WTC11 (cell line): ENCODE data around the gene MEGF9. TPM values are rescaled to one million over a fixed set of nuclear protein-coding genes. Genes with fewer than 3 reads are reported as not detected.

Experiments
- ATAC-seq: fragments of 200-7000 bp; cut with Tn5 transposase; 2 replicates; pipeline ENCODE4 v1.10.0; 2021; ENCODE audit warnings: mild to moderate bottlenecking, moderate library complexity
- CTCF ChIA-PET: fragments of 300-600 bp; sonication (Branson Sonifier 250); formaldehyde crosslinking; loops from one replicate; lab custom pipeline; 2021; ENCODE audit warnings: antibody characterized with exemption; lab: Charles Lee
- POLR2A ChIA-PET: fragments of 350-600 bp; sonication (Branson Sonifier 250); formaldehyde crosslinking; loops from one replicate; lab custom pipeline; 2021; ENCODE audit warnings: antibody characterized with exemption; lab: Charles Lee
- DNase-seq: peaks from one replicate; pipeline ENCODE4 v3.0.0; 2021; ENCODE audit warnings: low spot score
- H3K27ac Mint-ChIP-seq: 2 replicates; pipeline ENCODE4 v1.8.0; 2021; ENCODE audit warnings: mixed read lengths
- H3K27me3 Mint-ChIP-seq: 2 replicates; pipeline ENCODE4 v1.8.0; 2021; ENCODE audit warnings: low read depth, mild to moderate bottlenecking, moderate library complexity, mixed read lengths
- H3K36me3 Mint-ChIP-seq: 2 replicates; pipeline ENCODE4 v1.8.0; 2021; ENCODE audit warnings: mixed read lengths
- H3K4me1 Mint-ChIP-seq: 2 replicates; pipeline ENCODE4 v1.8.0; 2022; ENCODE audit warnings: mixed read lengths
- H3K4me3 Mint-ChIP-seq: 2 replicates; pipeline ENCODE4 v1.8.0; 2021; ENCODE audit warnings: mild to moderate bottlenecking, moderate library complexity, mixed read lengths
- H3K9me3 Mint-ChIP-seq: 2 replicates; pipeline ENCODE4 v1.8.0; 2021; ENCODE audit warnings: mixed read lengths
- ARID4B ChIP-seq: sonication (generic); formaldehyde crosslinking; IDR thresholded peaks from 2 replicates; pipeline ENCODE4 v1.8.0; 2023; ENCODE audit warnings: missing genetic modification reagents, mild to moderate bottlenecking, borderline replicate concordance
- CREB1 ChIP-seq: sonication (generic); formaldehyde crosslinking; IDR thresholded peaks from 2 replicates; pipeline ENCODE4 v1.8.0; 2023; ENCODE audit warnings: mild to moderate bottlenecking, missing genetic modification reagents
- CREM ChIP-seq: sonication (generic); formaldehyde crosslinking; IDR thresholded peaks from 2 replicates; pipeline ENCODE4 v1.8.1; 2022; ENCODE audit warnings: mild to moderate bottlenecking, missing genetic modification reagents, moderate library complexity
- ELF4 ChIP-seq: sonication (generic); formaldehyde crosslinking; IDR thresholded peaks from 2 replicates; pipeline ENCODE4 v1.8.1; 2022; ENCODE audit warnings: low read depth, mild to moderate bottlenecking, moderate library complexity, missing genetic modification reagents
- FOXJ3 ChIP-seq: sonication (generic); formaldehyde crosslinking; IDR thresholded peaks from 2 replicates; pipeline ENCODE4 v1.9.0; 2021; ENCODE audit warnings: missing genetic modification reagents, mild to moderate bottlenecking, borderline replicate concordance
- FOXP1 ChIP-seq: sonication (generic); formaldehyde crosslinking; IDR thresholded peaks from 2 replicates; pipeline ENCODE4 v1.8.0; 2022; ENCODE audit warnings: missing genetic modification reagents, mild to moderate bottlenecking, moderate library complexity, borderline replicate concordance
- GRHL2 ChIP-seq: fragments of 250-450 bp; sonication (Bioruptor Pico); IDR thresholded peaks from 2 replicates; pipeline ENCODE4 v1.8.0; 2022; ENCODE audit warnings: mild to moderate bottlenecking, moderate library complexity; ENCODE audit not compliant: insufficient replicate concordance, severe bottlenecking
- KAT7 ChIP-seq: sonication (generic); formaldehyde crosslinking; IDR thresholded peaks from 2 replicates; pipeline ENCODE4 v1.8.1; 2023; ENCODE audit warnings: missing genetic modification reagents, mild to moderate bottlenecking, borderline replicate concordance
- NFE2L1 ChIP-seq: sonication (generic); formaldehyde crosslinking; IDR thresholded peaks from 2 replicates; pipeline ENCODE4 v1.8.1; 2023; ENCODE audit warnings: missing genetic modification reagents
- NR3C1 ChIP-seq: sonication (generic); formaldehyde crosslinking; conservative IDR thresholded peaks from 2 replicates; pipeline ENCODE4 v1.8.1; 2023; ENCODE audit warnings: low read depth, mild to moderate bottlenecking, missing genetic modification reagents
- RORB ChIP-seq: fragments of 250-450 bp; sonication (Bioruptor Pico); IDR thresholded peaks from 2 replicates; pipeline ENCODE4 v1.9.0; 2021; ENCODE audit warnings: mild to moderate bottlenecking
- SP1 ChIP-seq: sonication (generic); formaldehyde crosslinking; conservative IDR thresholded peaks from 2 replicates; pipeline ENCODE4 v1.8.1; 2022; ENCODE audit warnings: missing genetic modification reagents
- TEAD4 ChIP-seq: sonication (generic); formaldehyde crosslinking; IDR thresholded peaks from 2 replicates; pipeline ENCODE4 v1.8.0; 2022; ENCODE audit warnings: mild to moderate bottlenecking, missing genetic modification reagents
- ZBTB21 ChIP-seq: sonication (generic); formaldehyde crosslinking; IDR thresholded peaks from 2 replicates; pipeline ENCODE4 v1.8.1; 2023; ENCODE audit warnings: mild to moderate bottlenecking, missing genetic modification reagents, borderline replicate concordance
- ZNF396 ChIP-seq: fragments of 250-450 bp; sonication (Bioruptor Pico); IDR thresholded peaks from 2 replicates; pipeline ENCODE4 v1.8.0; 2021; ENCODE audit warnings: mild to moderate bottlenecking, moderate library complexity, borderline replicate concordance
- ZNF423 ChIP-seq: fragments of 250-450 bp; sonication (Bioruptor Pico); IDR thresholded peaks from 2 replicates; pipeline ENCODE4 v2.1.2; 2022; ENCODE audit warnings: mild to moderate bottlenecking, moderate library complexity
- ZNF425 ChIP-seq: fragments of 250-450 bp; sonication (Bioruptor Pico); conservative IDR thresholded peaks from 2 replicates; pipeline ENCODE4 v1.9.0; 2021; ENCODE audit warnings: mild to moderate bottlenecking
- total RNA-seq: library from RNA; stranded (reverse); gene quantifications from 3 replicates; pipeline ENCODE4 v1.2.3, GENCODE V29; 2021
- TF ChIP-seq, protein P1 (sequence below): fragments of 200-600 bp; IDR thresholded peaks from 2 replicates; pipeline ENCODE4 v1.8.0; 2022; ENCODE audit warnings: antibody characterized with exemption
- TF ChIP-seq, protein P2 (sequence below): sonication (generic); formaldehyde crosslinking; IDR thresholded peaks from 2 replicates; pipeline ENCODE4 v1.8.1; 2023; ENCODE audit warnings: mild to moderate bottlenecking, missing genetic modification reagents
- TF ChIP-seq, protein P3 (sequence below): sonication (generic); formaldehyde crosslinking; IDR thresholded peaks from 2 replicates; pipeline ENCODE4 v1.8.0; 2022; ENCODE audit warnings: mild to moderate bottlenecking, missing genetic modification reagents
- TF ChIP-seq, protein P4 (sequence below): sonication (generic); formaldehyde crosslinking; IDR thresholded peaks from 2 replicates; pipeline ENCODE4 v1.8.0; 2022; ENCODE audit warnings: missing genetic modification reagents

Gene MEGF9
- total RNA-seq, 1 experiment from 2014 or later = 0.92 TPM

GRCh38 chr9:120659209-120659608 lies 55.1 kb downstream of the MEGF9 start:
- no peak for ATAC-seq
- peaks cover 3% of the 10 kb centered on the region for H3K27me3 Mint-ChIP-seq
- TF ChIP-seq RORB (CRISPR knock-in tag) (no peak), CREB1 (no peak), ELF4 (CRISPR knock-in tag) (no peak), SP1 (CRISPR knock-in tag) (no peak), KAT7 (no peak), GRHL2 (CRISPR knock-in tag) (no peak), ZNF425 (no peak), ZNF396 (CRISPR knock-in tag) (no peak), ZBTB21 (no peak), TEAD4 (CRISPR knock-in tag) (no peak), ARID4B (CRISPR knock-in tag) (no peak)
- no peaks in the 10 kb centered on the region for H3K36me3 Mint-ChIP-seq
- ChIA-PET POLR2A (no interaction called here), CTCF (no interaction called here)
- no peak overlapping the region for H3K27ac Mint-ChIP-seq
- H3K9me3 Mint-ChIP-seq = no peaks in the 10 kb centered on the region
- H3K4me3 Mint-ChIP-seq = no peak overlapping the region
- DNase-seq = no peak
- no peaks in the 10 kb centered on the region for H3K4me1 Mint-ChIP-seq

- Mint-ChIP-seq H3K4me1 (no peaks in the 10 kb centered on the region), H3K27me3 (peaks cover 3% of the 10 kb centered on the region), H3K36me3 (no peaks in the 10 kb centered on the region), H3K9me3 (no peaks in the 10 kb centered on the region), H3K4me3 (no peak overlapping the region), H3K27ac (no peak overlapping the region)
- ChIA-PET CTCF (no interaction called here), POLR2A (no interaction called here)
- no peak for ATAC-seq
- DNase-seq = no peak
- no peak for TF ChIP-seq NR3C1 (CRISPR knock-in tag)
- TF ChIP-seq, protein P1, sequence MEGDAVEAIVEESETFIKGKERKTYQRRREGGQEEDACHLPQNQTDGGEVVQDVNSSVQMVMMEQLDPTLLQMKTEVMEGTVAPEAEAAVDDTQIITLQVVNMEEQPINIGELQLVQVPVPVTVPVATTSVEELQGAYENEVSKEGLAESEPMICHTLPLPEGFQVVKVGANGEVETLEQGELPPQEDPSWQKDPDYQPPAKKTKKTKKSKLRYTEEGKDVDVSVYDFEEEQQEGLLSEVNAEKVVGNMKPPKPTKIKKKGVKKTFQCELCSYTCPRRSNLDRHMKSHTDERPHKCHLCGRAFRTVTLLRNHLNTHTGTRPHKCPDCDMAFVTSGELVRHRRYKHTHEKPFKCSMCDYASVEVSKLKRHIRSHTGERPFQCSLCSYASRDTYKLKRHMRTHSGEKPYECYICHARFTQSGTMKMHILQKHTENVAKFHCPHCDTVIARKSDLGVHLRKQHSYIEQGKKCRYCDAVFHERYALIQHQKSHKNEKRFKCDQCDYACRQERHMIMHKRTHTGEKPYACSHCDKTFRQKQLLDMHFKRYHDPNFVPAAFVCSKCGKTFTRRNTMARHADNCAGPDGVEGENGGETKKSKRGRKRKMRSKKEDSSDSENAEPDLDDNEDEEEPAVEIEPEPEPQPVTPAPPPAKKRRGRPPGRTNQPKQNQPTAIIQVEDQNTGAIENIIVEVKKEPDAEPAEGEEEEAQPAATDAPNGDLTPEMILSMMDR = no peak
- no peak for TF ChIP-seq FOXP1 (CRISPR knock-in tag)
- TF ChIP-seq, protein P2, sequence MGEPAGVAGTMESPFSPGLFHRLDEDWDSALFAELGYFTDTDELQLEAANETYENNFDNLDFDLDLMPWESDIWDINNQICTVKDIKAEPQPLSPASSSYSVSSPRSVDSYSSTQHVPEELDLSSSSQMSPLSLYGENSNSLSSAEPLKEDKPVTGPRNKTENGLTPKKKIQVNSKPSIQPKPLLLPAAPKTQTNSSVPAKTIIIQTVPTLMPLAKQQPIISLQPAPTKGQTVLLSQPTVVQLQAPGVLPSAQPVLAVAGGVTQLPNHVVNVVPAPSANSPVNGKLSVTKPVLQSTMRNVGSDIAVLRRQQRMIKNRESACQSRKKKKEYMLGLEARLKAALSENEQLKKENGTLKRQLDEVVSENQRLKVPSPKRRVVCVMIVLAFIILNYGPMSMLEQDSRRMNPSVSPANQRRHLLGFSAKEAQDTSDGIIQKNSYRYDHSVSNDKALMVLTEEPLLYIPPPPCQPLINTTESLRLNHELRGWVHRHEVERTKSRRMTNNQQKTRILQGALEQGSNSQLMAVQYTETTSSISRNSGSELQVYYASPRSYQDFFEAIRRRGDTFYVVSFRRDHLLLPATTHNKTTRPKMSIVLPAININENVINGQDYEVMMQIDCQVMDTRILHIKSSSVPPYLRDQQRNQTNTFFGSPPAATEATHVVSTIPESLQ (CRISPR knock-in tag) = no peak
- TF ChIP-seq SP1 (CRISPR knock-in tag) = no peak
- TF ChIP-seq, protein P3, sequence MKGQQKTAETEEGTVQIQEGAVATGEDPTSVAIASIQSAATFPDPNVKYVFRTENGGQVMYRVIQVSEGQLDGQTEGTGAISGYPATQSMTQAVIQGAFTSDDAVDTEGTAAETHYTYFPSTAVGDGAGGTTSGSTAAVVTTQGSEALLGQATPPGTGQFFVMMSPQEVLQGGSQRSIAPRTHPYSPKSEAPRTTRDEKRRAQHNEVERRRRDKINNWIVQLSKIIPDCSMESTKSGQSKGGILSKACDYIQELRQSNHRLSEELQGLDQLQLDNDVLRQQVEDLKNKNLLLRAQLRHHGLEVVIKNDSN (CRISPR knock-in tag) = no peak
- no peak for TF ChIP-seq ZNF423 (CRISPR knock-in tag)
- no peak for TF ChIP-seq FOXJ3 (CRISPR knock-in tag)
- TF ChIP-seq CREM (CRISPR knock-in tag) = no peak
- TF ChIP-seq, protein P4, sequence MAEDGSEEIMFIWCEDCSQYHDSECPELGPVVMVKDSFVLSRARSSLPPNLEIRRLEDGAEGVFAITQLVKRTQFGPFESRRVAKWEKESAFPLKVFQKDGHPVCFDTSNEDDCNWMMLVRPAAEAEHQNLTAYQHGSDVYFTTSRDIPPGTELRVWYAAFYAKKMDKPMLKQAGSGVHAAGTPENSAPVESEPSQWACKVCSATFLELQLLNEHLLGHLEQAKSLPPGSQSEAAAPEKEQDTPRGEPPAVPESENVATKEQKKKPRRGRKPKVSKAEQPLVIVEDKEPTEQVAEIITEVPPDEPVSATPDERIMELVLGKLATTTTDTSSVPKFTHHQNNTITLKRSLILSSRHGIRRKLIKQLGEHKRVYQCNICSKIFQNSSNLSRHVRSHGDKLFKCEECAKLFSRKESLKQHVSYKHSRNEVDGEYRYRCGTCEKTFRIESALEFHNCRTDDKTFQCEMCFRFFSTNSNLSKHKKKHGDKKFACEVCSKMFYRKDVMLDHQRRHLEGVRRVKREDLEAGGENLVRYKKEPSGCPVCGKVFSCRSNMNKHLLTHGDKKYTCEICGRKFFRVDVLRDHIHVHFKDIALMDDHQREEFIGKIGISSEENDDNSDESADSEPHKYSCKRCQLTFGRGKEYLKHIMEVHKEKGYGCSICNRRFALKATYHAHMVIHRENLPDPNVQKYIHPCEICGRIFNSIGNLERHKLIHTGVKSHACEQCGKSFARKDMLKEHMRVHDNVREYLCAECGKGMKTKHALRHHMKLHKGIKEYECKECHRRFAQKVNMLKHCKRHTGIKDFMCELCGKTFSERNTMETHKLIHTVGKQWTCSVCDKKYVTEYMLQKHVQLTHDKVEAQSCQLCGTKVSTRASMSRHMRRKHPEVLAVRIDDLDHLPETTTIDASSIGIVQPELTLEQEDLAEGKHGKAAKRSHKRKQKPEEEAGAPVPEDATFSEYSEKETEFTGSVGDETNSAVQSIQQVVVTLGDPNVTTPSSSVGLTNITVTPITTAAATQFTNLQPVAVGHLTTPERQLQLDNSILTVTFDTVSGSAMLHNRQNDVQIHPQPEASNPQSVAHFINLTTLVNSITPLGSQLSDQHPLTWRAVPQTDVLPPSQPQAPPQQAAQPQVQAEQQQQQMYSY (CRISPR knock-in tag) = no peak
- no peak for TF ChIP-seq NFE2L1 (CRISPR knock-in tag)
Measured at GRCh38 chr9:120655005-120655622, 59.2 kb downstream of the MEGF9 start.
